GM19023 (cell line): ENCODE measurements around the gene NCOA5.
"Not testable (repeated sequence)": the region's sequence is repeated elsewhere in the genome, so short reads cannot be mapped to it uniquely, and the experiment has no call there.

ENCODE experiments used
- ATAC-seq: cut with Tn5 transposase; IDR thresholded peaks from one replicate; pipeline ENCODE4 v1.9.1; 2021; ENCODE audit warnings: mild to moderate bottlenecking, moderate library complexity; ENCODE audit not compliant: unreplicated experiment

NCOA5 gene

DNA sequence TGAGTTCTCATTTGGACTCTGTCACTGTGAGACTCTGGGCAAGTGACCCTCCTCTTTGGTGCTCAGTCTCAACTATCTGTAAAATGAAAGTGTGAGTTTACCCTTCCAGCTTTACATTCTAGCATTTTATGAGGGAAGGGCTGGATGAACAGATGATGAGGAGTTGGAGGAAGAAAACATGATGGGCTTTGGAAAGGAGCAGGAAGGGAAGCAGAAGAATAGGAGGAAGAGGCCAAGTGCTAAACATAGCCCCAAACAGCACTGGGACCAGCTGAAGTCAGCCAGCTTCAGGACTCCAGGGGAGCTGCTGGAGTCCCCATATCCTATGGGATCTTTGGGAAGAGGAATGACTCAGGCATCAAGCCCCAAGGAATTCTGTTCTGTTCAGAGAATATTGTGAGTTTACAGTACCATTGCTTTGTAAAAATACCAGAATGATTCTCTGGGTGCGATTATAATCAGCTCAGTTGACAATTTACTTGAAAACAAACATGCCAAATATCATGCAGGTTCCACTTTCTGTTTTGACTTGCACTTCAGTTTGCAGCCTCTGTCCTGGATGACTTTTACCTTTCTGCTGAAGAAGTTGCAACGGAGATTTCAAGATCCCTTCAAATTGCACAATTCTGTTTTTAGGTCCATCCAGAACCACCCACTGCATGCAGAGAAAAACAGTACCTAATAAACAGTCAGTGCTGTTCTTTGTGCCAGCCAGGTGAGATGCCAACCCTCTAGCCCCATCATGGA is 31.6 kb upstream of the NCOA5 start:
- ATAC-seq, result no peak

DNA sequence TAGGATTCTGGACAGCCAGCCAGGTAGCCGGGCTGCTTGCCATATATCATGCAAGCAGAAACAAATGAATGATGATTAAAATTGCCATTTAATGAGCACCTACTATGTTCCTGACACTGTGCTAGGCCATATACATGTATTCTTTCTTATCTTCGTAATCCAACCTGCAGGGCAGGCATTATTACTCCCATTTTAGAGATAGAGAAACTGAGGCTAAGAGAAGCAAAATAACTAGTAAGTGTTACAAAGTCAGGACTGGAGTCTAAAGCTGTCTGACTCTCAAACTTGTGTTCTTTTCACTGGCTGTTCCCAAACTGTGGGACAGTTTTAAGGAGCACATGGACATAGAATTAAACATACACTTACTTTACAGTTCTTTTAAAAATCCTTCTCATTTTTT is 30.4 kb upstream of the NCOA5 start:
- no peak for ATAC-seq

DNA sequence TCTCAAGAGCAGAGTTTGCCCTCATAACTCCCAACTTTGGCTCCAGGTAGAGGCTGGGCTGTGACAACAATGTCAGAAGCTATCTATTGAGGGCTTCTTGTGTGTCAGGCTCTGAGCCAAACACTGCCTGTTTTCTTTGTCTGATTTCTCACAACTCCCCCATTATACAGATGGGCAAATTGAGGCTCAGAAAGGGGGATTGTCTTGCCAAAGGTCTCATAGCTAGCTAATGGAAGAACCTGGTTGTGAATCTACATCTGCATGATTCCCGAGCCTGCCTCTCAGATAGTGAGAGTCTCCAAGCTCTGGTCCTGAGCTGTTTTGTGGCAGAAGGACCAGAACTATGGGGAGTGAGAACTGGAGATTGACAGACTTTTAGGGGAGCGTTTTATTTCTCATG is 29.8 kb upstream of the NCOA5 start:
- no peak for ATAC-seq

DNA sequence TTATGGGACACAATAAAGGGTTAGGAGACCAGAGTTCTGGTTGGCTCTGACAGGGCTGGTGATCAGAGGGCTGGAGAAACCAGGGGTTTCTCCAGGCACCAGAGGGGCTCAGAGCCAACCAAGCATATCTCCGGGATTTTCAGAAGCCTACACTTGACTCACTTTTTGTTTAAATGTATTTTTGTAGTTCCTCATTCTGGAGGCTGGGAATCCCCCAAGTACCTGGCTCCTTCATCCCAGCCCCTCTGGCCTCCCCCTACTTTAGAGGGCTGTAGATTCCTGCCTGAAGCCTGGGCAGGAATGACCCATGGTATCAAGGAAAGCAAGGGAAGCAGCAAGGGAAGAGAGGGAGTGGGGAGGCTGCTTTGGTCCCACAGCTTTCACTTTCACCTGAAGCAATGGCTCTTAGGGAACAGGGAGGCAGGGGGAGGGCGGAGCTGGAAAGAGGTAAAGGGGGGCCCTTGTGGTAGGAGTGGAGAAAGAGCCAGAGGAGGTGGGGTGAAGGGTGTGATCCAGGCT is 29.3 kb upstream of the NCOA5 start:
- no peak for ATAC-seq

DNA sequence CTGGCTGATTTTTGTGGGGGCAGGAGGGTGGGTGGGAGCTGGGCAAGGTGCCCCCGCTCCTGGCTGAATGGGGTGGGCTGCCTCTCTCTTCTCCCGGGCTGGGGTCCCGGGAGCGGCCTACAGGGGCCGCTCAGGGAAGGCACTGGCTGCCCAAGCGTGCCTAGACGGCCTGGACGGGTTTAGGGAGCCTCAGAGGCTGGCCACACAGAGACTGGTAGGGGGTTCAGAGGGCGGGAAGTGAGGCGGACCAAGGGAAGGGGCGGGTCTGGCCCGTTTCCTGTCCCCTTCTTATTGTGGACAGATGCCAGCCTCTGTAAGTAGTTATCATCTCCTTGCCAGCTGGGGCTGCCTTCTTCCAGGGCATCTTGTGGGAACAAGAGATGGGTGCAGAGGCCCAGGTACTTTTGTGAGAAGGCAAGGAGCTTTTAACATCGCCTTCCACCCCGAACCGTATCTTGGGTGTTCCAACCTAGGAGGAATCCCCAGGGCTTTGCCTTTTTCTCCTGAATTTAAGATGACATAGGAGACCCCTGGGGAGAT is 28.8 kb upstream of the NCOA5 start:
- ATAC-seq, result no peak

DNA sequence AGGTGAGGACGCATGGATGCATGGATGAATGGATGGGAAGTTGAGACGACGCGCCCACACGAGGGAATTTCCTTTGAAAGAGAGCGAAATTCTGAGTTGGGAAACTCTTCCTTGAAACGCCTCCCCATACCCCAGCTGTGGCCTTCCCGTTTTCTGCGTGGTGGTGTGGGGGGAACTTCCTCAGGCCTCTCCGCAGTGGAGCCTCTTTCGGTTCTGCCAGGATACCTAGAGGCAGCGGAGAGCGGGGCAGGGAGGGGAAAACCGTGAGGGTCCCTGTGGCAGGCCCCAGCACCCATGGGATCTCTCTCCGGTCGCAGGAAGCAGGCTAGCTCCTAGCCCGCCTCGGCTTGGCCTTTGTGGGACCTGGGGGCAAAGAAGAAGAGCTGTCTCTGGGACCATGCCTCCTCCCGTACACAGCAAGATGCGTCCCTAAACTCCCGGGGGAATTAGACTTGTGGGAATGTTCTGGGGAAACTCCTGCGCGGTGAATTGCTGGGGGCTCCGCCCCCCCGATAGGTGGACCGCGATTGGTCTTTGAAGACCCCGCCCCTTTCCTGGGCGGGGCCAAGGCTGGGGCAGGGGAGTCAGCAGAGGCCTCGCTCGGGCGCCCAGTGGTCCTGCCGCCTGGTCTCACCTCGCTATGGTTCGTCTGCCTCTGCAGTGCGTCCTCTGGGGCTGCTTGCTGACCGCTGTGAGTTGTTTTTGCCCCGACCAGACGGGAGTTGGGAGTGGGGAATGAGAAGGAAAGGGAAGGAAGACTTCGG is 28.1 kb upstream of the NCOA5 start, which contains the start of gene CD40:
TSS of gene CD40 (plus strand) at position 611 of the 764 bp plus-strand sequence. CDS start at position 641, 30 bp downstream.
- ATAC-seq, result peak; percentile 79

DNA sequence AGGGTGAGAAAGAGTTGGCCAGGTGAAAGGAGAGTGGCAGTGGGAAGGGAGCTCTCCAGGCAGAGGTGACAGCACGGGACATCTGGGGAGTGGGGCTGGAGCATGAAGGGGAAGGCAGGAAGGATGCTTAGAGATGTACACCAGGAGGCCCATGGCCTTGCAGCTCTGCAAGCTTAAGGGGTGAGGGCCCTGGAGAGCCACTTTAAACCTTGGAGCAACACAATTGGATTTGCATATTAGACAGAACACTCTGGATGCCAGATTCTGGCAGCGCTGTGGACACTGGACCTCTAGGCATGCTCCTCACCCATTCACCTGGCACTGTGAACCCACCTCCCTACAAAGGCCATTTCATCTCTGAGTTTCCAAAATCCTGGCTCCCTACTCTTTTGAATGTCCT is 24.7 kb upstream of the NCOA5 start:
- ATAC-seq, result no peak

DNA sequence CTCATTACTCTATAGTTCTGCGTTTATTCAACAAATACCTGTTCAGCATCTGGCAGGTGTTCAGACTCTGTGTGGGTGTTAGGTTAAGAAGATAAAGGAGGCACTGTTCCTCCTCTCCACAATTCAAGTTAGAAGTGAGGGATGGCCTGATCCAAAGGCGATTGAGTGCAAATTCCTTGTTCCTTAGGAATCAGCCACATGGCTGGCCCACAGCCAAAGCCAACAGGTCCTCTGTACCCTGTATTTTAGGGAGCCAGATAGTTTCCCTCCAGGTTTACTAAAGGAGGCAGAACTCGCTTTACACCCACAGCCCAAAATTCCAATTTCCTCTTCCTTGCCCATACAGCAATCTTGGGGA is 23.3 kb upstream of the NCOA5 start:
- no peak for ATAC-seq

DNA sequence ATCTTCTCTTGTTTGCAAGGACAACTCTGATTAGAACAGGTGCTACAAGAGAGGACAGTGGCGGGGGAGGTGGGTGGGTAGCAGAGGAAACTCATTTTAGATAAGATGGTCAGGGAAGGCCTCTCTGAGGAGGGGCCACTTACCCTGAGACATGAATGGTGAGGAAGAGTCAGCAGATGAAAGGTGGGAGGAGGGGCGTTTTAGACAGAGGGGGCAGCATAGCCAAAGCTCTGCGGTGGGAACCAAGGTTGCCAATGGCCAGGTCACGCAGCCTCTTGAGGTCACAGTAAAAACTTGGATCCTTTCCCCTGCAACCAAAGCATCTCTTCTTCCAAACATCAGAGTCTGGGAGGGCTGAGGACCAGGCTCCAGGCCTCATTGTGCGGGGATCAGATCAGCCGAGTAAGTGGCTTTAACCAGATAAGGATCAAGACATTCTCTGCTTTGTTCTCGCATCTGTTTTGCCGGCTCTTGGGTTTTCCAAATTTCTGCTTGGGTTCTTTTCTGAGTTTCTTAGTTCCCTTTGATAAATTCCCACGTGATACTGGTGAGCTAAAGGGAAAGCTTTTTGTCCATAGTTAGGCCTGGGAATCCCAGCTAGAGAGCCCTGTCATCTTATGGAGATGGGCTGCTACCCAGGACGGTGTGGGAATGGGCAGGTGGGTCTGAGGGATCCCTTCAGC is 22.8 kb upstream of the NCOA5 start:
- no peak for ATAC-seq

DNA sequence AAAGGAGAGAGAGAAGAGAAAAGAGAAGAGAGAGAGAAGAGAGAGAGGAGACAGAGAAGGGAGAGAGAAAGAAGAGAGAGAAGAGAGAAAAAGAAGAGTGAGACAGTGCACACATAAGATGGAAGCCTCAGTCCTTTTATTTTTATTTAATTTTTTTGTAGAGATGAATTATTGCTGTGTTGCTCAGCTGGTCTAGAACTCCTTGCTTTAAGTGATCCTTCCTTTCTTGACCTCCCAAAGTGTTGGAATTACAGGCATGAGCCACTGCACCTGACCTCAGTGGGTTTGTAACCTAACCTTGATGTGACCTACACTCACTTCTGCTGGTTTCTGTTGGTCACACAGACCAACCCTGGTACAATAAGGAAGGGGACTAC is 22.1 kb upstream of the NCOA5 start:
- ATAC-seq, result no peak

DNA sequence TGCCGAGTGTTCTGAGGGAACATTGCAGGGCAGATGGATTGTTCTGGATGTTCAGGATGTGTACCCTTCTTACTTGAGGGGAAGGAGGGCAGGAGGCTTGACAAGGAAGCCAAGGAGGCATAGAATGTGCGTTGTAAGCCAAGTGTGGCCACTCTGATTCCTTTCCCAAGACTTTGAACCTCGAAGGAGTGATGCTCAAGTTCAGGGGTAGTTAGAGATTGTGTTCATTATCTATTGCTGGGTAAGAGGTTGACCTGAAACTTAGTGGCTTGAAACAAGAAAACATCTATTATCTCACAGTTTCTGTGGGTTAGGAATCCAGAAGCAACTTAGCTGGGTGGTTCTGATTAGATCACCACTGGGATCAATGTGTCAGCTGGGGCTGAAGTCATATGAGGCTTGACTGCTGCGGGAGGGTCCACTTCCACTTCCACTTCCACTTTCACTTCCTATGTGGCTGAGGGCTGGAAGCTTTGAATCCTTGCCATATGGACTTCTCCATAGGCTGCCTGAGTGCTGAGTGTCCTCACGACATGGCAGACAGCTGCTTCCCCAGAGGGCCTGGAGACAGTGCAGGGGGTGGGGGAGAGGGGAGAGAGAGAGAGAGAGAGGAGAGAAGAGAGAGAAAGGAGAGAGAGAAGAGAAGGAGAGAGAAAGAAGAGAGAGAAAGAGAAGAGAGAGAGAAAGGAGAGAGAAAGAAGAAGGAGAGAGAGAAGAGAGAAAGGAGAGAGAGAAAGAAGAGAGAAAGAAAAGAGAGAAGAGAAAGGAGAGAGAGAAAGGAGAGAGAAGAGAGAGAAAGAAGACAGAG is 21.5 kb upstream of the NCOA5 start:
- peak; percentile 37 for ATAC-seq

DNA sequence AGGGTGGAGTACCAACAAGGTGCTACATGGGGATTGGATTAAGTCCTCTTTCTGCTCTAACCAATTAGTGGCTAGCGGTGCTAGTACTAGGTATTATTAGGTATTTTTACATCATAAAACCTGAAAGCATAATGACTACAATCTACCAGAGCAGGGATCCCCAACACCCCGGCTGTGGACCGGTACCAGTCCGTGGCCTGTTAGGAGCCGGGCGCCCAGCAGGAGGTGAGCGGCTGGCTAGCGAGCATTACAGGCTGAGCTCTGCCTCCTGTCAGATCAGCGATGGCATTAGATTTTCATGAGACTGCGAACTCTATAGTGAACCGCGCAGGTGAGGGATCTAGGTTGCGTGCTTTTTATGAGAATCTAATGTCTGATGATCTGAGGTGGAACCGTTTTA is 19.2 kb upstream of the NCOA5 start:
- ATAC-seq, result no peak

DNA sequence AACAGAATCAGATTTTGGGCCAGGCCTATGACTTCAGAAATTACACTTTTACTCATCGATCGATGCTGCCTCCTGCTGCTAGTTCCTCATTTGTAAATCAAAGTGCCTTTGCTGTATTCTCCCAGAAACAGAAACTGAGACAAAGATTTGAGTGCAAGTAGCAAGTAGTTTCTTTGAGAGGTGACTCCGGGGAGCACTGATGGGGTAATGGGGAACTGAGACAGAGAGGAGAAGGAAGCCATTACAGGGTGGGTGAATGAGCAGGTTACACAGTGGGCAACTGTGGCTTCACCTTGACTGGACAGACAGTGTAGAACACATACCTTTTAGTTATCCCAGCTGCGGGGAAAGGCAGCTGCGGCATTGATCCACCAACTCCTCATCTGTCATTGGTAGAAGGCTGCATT is 18.7 kb upstream of the NCOA5 start:
- ATAC-seq, result peak; percentile 85

DNA sequence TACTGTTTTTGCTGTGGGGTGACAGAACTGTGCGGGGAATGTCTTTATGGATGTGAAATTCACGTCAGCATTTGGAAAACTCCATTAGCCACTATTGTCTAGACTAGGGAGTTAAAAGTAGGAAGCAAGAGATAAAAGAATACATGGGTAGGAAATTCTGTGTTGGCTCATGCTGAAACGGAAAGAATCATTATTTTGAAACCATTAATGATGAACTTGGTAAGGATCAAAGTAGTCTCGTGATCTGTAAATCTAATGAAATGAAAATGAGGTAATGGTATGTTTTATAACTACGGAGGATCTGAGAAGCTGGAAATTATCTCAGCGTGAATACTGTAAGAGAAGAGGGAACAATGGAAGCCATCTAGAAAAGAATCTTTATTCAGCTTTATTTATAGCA is 17.3 kb upstream of the NCOA5 start:
- no peak for ATAC-seq

DNA sequence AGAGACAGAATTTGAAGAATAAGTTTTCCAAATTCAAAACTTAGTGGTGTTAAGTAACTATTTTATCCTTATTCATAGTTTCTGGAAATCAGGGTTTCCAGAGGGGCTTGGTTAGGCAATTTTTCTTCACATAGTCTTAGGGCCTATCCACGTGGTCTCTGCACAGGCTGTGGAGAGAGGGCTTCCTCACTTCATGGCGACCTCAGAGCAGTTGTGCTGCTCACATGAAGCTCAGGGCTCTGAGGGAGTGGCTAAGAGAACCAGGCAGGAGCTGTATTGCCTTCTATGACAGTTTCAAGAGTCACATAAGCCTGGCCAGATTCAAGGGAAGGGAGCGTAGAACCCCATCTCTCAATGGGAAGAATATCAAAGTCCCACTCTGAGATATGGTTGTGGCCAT is 14.5 kb upstream of the NCOA5 start:
- no peak for ATAC-seq

DNA sequence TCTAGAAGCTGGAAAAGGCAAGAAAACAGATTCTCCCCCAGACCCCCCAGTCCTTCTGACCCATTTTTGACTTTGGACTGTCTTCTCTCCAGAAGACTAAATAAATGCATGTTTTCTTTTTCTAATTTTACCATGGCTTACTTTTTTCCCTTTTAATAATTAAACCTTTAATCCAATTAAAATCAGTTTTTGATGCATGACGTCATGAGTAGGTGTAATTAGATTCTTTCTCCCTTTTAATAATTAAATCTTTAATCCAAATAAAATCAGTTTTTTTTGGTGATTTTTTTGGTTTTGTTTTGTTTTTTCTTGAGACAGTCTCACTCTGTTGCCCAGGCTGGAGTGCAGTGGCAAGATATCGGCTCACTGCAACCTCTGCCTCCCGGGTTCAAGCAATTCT is 13.2 kb upstream of the NCOA5 start:
- ATAC-seq, result no peak

DNA sequence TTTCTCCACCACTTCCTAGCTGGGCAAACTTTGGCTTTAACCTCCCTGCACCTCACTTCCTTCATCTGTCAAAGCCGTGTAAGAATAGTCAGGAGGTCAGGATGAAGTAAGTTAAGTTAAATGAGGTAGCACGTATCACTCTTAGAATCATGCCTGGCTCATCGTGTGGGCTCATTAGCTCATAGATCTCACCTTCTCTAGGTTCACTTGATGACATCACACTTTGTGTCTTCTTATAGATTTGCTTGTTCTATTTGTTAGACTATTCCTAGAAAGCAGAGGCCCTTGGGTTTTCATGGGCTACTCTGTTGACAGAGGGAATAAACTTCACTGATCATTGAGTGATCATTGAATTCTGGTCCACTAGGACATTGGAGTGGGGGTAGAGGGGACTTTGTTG is 12.2 kb upstream of the NCOA5 start:
- ATAC-seq, result no peak

DNA sequence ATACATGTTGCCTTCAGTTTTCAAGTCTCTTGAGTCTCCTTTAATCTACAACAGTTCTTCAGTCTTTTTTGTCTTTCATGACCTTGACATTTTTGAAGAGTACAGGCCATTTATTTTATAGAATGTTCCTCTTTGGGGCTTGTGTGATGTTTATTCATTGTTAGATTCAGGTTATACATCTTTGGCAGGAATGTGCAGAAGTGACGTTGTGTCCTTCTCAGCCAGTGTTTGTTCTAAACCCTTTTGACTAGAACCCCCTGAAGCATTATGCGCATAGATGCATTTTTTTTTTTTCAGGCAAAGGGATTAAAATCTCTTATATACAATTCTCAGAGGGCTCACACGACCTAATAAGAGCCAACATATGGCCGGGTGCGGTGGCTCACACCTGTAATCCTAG is 11.2 kb upstream of the NCOA5 start:
- ATAC-seq, result no peak

DNA sequence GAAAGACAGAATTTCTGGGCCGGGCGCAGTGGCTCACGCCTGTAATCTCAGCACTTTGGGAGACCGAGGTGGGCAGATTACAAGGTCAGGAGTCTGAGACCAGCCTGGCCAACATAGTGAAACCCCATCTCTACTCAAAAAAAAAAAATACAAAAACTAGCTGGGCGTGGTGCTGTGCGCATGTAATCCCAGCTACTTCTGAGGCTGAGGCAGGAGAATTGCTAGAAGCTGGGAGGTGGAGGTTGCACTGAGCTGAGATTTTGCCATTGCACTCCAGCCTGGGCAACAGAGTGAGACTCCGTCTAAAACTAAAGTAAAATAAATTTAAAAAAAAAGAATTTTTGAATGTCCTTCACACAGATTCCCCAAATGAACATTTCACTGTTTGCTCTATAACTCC is 10.7 kb upstream of the NCOA5 start:
- not testable (repeated sequence) for ATAC-seq

DNA sequence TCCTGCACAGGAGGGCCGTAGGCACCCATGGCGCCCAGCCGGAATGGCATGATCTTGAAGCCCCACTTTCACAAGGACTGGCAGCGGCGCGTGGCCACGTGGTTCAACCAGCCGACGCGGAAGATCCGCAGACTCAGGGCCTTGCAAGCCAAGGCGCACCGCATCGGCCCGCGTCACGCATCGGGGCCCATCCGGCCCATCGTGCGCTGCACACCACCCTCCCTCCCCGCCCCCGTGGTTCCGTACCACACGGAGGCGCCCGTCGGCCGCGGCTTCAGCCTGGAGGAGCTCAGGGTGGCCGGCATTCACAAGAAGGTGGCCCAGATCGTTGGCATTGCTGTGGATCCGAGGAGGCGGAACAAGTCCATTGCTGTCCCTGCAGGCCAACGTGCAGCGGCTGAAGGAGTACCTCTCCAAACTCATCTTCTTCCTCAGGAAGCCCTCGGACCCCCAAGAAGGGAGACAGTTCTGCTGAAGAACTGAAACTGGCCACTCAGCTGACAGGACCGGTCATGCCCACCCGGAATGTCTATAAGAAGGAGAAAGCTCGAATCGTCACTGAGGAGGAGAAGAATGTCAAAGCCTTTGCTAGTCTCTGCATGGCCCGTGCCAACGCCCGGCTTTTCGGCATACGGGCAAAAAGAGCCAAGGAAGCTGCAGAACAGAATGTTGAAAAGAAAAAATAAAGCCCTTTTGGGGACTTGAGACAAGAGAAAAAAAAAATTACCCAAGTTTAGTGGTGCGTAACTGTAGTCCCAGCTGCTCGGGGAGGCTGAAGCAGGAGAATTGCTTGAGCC is 9.9 kb upstream of the NCOA5 start:
- ATAC-seq, result no peak
